NT2/D1 (cell line): Measurements from ENCODE around the gene DARS2.
"Not testable (repeated sequence)": the region's sequence is repeated elsewhere in the genome, so short reads cannot be mapped to it uniquely, and the experiment has no call there.

Experiments
- DNase-seq: peaks from one replicate; pipeline ENCODE4 v3.0.0-alpha.2; 2011; ENCODE audit warnings: low read depth, low spot score
- H3K27me3 ChIP-seq: 2 replicates; pipeline ENCODE4 v1.6.0; 2011; ENCODE audit warnings: mild to moderate bottlenecking; ENCODE audit not compliant: insufficient read length, insufficient read depth
- H3K36me3 ChIP-seq: 2 replicates; pipeline ENCODE4 v1.6.1; 2011; ENCODE audit warnings: mild to moderate bottlenecking, low read length, mixed read lengths; ENCODE audit not compliant: insufficient read depth, insufficient read length
- H3K4me1 ChIP-seq: 2 replicates; pipeline ENCODE4 v1.5.1; 2011; ENCODE audit not compliant: insufficient read depth, insufficient read length
- H3K4me3 ChIP-seq: 2 replicates; pipeline ENCODE4 v1.5.1; 2011; ENCODE audit warnings: low read depth; ENCODE audit not compliant: insufficient read length
- H3K9ac ChIP-seq: 2 replicates; pipeline ENCODE4 v1.6.0; 2011; ENCODE audit warnings: low read depth; ENCODE audit not compliant: insufficient read length
- H3K9me3 ChIP-seq: 2 replicates; pipeline ENCODE4 v1.5.1; 2011; ENCODE audit warnings: mild to moderate bottlenecking, low read length; ENCODE audit not compliant: insufficient read depth
- SUZ12 ChIP-seq: IDR thresholded peaks from 2 replicates; pipeline ENCODE4 v1.6.1; 2011; ENCODE audit not compliant: insufficient read length, insufficient read depth; ENCODE audit errors: extremely low read depth
- YY1 ChIP-seq: IDR thresholded peaks from 2 replicates; pipeline ENCODE4 v1.6.1; 2011; ENCODE audit not compliant: insufficient read length, insufficient read depth
- ZNF274 ChIP-seq: IDR thresholded peaks from 2 replicates; pipeline ENCODE4 v1.6.1; 2011; ENCODE audit warnings: mild to moderate bottlenecking, low read depth, low read length

The DARS2 gene

GRCh38 chr1:173871091-173871490, 46.6 kb downstream of the DARS2 start:
- Histone ChIP-seq H3K4me1 (no peaks in the 10 kb centered on the region), H3K9ac (no peak overlapping the region), H3K27me3 (no peaks in the 10 kb centered on the region), H3K36me3 (peaks cover 55% of the 10 kb centered on the region), H3K4me3 (no peak overlapping the region), H3K9me3 (no peaks in the 10 kb centered on the region)
- TF ChIP-seq SUZ12 = no peak
- no peak for TF ChIP-seq ZNF274
- no peak for TF ChIP-seq YY1
- DNase-seq = no peak

DNA sequence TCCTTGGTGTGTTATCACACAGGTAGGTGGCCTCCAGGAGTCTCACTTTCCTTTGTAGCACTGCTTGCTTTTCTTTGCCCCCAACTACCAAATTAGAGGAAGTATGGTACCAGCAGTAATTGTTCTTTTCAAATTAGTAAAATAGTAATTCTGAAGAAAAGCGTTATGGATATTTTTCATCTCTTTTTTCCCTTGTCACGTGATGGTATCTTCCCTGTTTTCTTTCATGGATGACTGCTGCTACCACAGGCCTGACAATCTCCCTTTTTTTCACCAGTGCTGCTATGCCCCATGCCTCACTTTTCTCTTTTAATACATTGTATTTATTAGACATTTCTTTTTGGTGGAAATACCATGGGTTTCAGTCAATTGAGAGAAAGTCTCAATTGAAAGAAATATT, 47.0 kb downstream of the DARS2 start:
- no peak overlapping the region for H3K9ac ChIP-seq
- no peak for DNase-seq
- H3K9me3 ChIP-seq = no peaks in the 10 kb centered on the region
- TF ChIP-seq SUZ12 (no peak), YY1 (no peak), ZNF274 (no peak)
- peaks cover 53% of the 10 kb centered on the region for H3K36me3 ChIP-seq
- no peaks in the 10 kb centered on the region for H3K4me1 ChIP-seq
- H3K27me3 ChIP-seq = no peaks in the 10 kb centered on the region
- H3K4me3 ChIP-seq = no peak overlapping the region

- no peak for TF ChIP-seq SUZ12
- Histone ChIP-seq H3K27me3 (no peaks in the 10 kb centered on the region), H3K4me1 (no peaks in the 10 kb centered on the region), H3K4me3 (no peak overlapping the region), H3K9me3 (no peaks in the 10 kb centered on the region), H3K9ac (no peak overlapping the region), H3K36me3 (peaks cover 45% of the 10 kb centered on the region)
- DNase-seq = no peak
Observed at GRCh38 chr1:173876732-173877131, 52.3 kb downstream of the DARS2 start.

- no peaks in the 10 kb centered on the region for H3K27me3 ChIP-seq
- H3K36me3 ChIP-seq = peaks cover 39% of the 10 kb centered on the region
- TF ChIP-seq ZNF274 = no peak
- no peak for TF ChIP-seq SUZ12
- TF ChIP-seq YY1 = no peak
- no peaks in the 10 kb centered on the region for H3K4me1 ChIP-seq
- no peaks in the 10 kb centered on the region for H3K9me3 ChIP-seq
- no peak overlapping the region for H3K4me3 ChIP-seq
- no peak overlapping the region for H3K9ac ChIP-seq
- DNase-seq = no peak
Observed at GRCh38 chr1:173878251-173878650, 53.8 kb downstream of the DARS2 start.

DNA sequence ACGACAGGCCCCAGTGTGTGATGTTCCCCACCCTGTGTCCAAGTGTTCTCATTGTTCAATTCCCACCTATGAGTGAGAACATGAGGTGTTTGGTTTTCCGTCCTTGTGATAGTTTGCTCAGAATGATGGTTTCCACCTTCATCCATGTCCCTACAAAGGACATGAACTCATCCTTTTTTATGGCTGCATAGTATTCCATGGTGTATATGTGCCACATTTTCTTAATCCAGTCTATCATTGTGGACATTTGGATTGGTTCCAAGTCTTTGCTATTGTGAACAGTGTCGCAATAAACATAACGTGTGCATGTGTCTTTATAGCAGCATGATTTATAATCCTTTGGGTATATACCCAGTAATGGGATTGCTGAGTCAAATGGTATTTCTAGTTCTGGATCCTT, 56.6 kb downstream of the DARS2 start:
- peaks cover 28% of the 10 kb centered on the region for H3K36me3 ChIP-seq
- H3K9me3 ChIP-seq, DNase-seq, H3K27me3 ChIP-seq, H3K4me3 ChIP-seq, H3K9ac ChIP-seq, H3K4me1 ChIP-seq: not testable (repeated sequence)

DNA sequence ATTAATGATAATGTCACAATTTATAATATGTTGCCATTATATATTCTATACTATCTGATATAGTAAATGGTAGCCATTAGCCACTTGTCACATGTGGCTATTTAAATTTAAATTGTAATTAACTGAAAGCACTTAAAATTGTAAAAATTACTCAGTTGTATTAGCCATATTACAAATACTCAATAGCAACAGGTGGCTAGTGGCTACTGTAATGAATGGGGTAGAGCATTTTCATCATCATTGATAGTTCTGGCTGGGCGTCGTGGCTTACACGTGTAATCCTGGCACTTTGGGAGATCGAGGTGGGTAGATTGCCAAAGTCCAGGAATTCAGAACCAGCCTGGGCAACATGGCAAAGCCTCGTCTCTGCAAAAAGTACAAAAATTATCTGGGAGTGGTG, 60.2 kb downstream of the DARS2 start:
- no peaks in the 10 kb centered on the region for H3K4me1 ChIP-seq
- no peaks in the 10 kb centered on the region for H3K27me3 ChIP-seq
- TF ChIP-seq YY1 (no peak), SUZ12 (no peak), ZNF274 (no peak)
- H3K36me3 ChIP-seq = peaks cover 20% of the 10 kb centered on the region
- H3K9me3 ChIP-seq = no peaks in the 10 kb centered on the region
- no peak overlapping the region for H3K9ac ChIP-seq
- no peak for DNase-seq
- no peak overlapping the region for H3K4me3 ChIP-seq

DNA sequence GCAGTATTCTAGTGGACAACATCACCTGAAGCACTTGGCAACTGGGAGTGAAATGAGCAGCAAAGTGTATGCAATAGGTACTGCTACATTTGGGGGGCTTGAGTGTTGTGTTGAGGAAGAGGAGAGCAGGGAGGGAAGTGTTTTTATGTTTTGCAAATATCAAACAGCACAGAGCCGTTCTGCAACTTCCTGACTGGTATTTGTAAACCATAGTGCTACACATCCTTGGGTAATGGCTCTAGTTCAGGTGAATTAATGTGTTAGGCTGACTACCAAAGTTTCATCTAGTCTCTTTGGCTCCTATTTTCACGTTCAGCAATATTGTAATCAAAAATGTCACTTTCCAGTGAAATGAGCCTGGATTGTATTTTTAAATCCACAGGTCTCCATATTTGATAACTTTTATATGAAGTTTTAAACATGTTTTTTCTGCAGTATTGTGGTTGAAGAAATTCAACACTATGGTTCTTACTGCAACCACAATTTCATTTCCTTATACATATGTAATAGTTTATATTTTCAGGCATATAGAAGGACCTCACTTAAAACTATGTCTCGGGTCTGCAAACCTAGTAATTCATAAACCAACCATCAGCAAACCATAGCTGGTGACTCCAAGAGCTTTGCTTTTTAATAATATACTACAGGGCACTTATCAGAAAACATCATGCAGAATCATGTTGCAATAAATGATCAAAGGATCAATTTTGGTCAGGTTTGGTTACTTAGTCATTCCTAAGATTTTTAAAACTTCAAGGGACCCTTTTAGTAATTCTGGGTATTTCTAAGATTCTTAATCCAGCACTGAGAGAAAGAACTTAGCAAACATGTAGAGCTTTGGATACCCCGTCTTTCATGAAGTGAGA, 62.5 kb downstream of the DARS2 start:
- no peak overlapping the region for H3K9ac ChIP-seq
- H3K4me3 ChIP-seq = no peak overlapping the region
- TF ChIP-seq YY1 (no peak), ZNF274 (no peak), SUZ12 (no peak)
- no peaks in the 10 kb centered on the region for H3K4me1 ChIP-seq
- no peaks in the 10 kb centered on the region for H3K27me3 ChIP-seq
- H3K9me3 ChIP-seq = no peaks in the 10 kb centered on the region
- no peak for DNase-seq
- peaks cover 23% of the 10 kb centered on the region for H3K36me3 ChIP-seq
